Right lobe of liver (tissue), 4 donors: Measurements from ENCODE around the gene USP17L10.
"Not testable (repeated sequence)": the region's sequence is repeated elsewhere in the genome, so short reads cannot be mapped to it uniquely, and the experiment has no call there.

Experiments used
- POLR2A ChIP-seq: fragments of 450-650 bp; IDR thresholded peaks from one replicate; pipeline ENCODE4 v1.6.1; 2017; ENCODE audit warnings: antibody characterized with exemption, mild to moderate bottlenecking
- TF ChIP-seq, protein P1 (sequence below), 4 donors: fragments of 200-600 bp in 3 of 4; fragments of 450-650 bp in 1 of 4; IDR thresholded peaks; one replicate each; pipeline versions ENCODE4 v1.5.1 to v1.8.0; 2016 to 2022; ENCODE audit warnings: antibody characterized with exemption in 4 of 4, mild to moderate bottlenecking in 2 of 4
- donor health status: DM: no; HTN: no; CAD: no.
- donor health status: DM: no; HTN: no; CAD: no.
- donor health status: DM: no; HTN: yes; CAD: no.

DNA sequence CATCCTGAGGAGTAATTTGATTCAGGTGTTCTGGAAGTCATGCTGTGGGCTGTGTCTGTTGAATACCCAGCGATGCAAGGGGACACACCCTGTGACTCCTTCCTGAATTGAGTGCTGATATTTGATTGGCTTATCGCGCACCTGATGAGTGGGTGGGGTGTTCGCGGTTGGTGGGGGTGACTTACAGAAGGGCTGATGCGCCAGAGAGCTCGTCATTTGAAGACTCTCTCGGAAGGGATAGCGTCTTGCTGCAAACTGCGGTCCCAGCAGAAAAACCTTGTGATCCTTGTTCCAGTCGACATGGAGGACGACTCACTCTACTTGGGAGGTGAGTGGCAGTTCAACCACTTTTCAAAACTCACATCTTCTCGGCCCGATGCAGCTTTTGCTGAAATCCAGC, 4.6 kb downstream of the USP17L10 start, which contains the start of gene USP17L11:
- TF ChIP-seq, protein P1, sequence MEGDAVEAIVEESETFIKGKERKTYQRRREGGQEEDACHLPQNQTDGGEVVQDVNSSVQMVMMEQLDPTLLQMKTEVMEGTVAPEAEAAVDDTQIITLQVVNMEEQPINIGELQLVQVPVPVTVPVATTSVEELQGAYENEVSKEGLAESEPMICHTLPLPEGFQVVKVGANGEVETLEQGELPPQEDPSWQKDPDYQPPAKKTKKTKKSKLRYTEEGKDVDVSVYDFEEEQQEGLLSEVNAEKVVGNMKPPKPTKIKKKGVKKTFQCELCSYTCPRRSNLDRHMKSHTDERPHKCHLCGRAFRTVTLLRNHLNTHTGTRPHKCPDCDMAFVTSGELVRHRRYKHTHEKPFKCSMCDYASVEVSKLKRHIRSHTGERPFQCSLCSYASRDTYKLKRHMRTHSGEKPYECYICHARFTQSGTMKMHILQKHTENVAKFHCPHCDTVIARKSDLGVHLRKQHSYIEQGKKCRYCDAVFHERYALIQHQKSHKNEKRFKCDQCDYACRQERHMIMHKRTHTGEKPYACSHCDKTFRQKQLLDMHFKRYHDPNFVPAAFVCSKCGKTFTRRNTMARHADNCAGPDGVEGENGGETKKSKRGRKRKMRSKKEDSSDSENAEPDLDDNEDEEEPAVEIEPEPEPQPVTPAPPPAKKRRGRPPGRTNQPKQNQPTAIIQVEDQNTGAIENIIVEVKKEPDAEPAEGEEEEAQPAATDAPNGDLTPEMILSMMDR (IDR thresholded peaks at IDR 0.05) = not testable (repeated sequence)
- TF ChIP-seq POLR2A = not testable (repeated sequence)
